ENCODE measurements around the gene POLR2I. TPM values are rescaled to one million over a fixed set of nuclear protein-coding genes. Genes with fewer than 3 reads are reported as not detected.

The POLR2I gene
- total and polyA plus RNA-seq, 2 donors (not counting 3 experiments of a cell fraction or from before 2014, with no cell fraction given) = 53.0 to 64.8 TPM

GRCh38 chr19:36140304-36141038, 25.8 kb upstream of the POLR2I start:
- no peaks in the 10 kb centered on the region for H3K27me3 ChIP-seq (ENCODE audit: control insufficient read depth in 2 of 2, insufficient read depth in 2 of 2, low read length in 2 of 2)
- TF ChIP-seq FOS (IDR thresholded peaks at IDR 0.05; ENCODE audit: borderline replicate concordance, insufficient read depth, low read length) (no peak), POLR2AphosphoS5 (IDR thresholded peaks at IDR 0.05; ENCODE audit: insufficient read depth, low read depth, low read length) (no peak), EZH2 (IDR thresholded peaks at IDR 0.05; ENCODE audit: borderline replicate concordance, low read depth, low read length, severe bottlenecking) (no peak), MYC (IDR thresholded peaks at IDR 0.05; ENCODE audit: low read depth, low read length) (no peak), CTCF (IDR thresholded peaks at IDR 0.05; ENCODE audit: extremely low read depth in 1 of 2, insufficient read depth in 1 of 2, low read depth in 1 of 2, low read length in 2 of 2) (no peak), GATA2 (IDR thresholded peaks at IDR 0.05; ENCODE audit: insufficient read depth, insufficient read length, low read depth, low read length) (no peak), POLR2A (IDR thresholded peaks at IDR 0.05; ENCODE audit: low read depth, low read length) (peak; percentile 1), MAX (IDR thresholded peaks at IDR 0.05; ENCODE audit: insufficient read depth, insufficient read length) (no peak), JUN (IDR thresholded peaks at IDR 0.05; ENCODE audit: borderline replicate concordance, insufficient read depth, insufficient read length, low read depth) (no peak)
- DNase-seq (ENCODE audit: low read depth, low spot score) (peak; percentile 50), FAIRE-seq (no peak)
- CTCF ChIA-PET = interaction anchor here (1.0 to 2.1 kb wide), 4 partner anchors 10 to 80 kb away, joined by 4 to 18 read pairs (median 6); no protein-coding TSS in a partner anchor
- H3K4me1 ChIP-seq (ENCODE audit: control insufficient read depth, extremely low read depth, insufficient read depth, low read length) = peaks cover 20% of the 10 kb centered on the region
- BruUV-seq (replicated peaks) = TSS peak; percentile 96
- dilution Hi-C loops (cut with MboI; ENCODE audit: extremely low pct_ligation_motif_present, low sequenced_read_pairs) (no loop called here), intact Hi-C loops (cut with micrococcal nuclease) (loop anchor here (1.0 kb wide), 3 partner anchors 11 to 25 kb away; partner anchors contain the start of gene TBCB)
- H2AFZ ChIP-seq (ENCODE audit: low read depth, low read length) = peak overlapping the region; percentile 30
- H3K4me3 ChIP-seq (replicated peaks in 1 of 3; ENCODE audit: insufficient read depth in 1 of 3, low read depth in 1 of 3, low read length in 3 of 3) = peak overlapping the region; percentile 89 to 97 (median 91)
- peak overlapping the region; percentile 91 for H3K27ac ChIP-seq (ENCODE audit: insufficient read depth, low read depth, low read length)
- no peaks in the 10 kb centered on the region for H3K9me3 ChIP-seq (replicated peaks; ENCODE audit: control insufficient read depth, insufficient read depth, low read length)
- peaks cover 12 to 18% of the 10 kb centered on the region in 2 experiments for H3K36me3 ChIP-seq (ENCODE audit: control insufficient read depth in 2 of 2, extremely low read depth in 1 of 2, insufficient read depth in 2 of 2, low read length in 2 of 2)
- POLR2A ChIA-PET = interaction anchor here (1.4 kb wide), 1 partner anchor 12 kb away, joined by 3 read pairs; no protein-coding TSS in a partner anchor
- H3K9me1 ChIP-seq (replicated peaks; ENCODE audit: control insufficient read depth, extremely low read depth, insufficient read depth, low read length) = no peaks in the 10 kb centered on the region
- peaks cover 21% of the 10 kb centered on the region for H3K79me2 ChIP-seq (ENCODE audit: control insufficient read depth, insufficient read depth, low read length)
- peak overlapping the region; percentile 99 for H3K9ac ChIP-seq (replicated peaks; ENCODE audit: extremely low read depth, insufficient read depth, low read length)
- peak overlapping the region; percentile 84 for H3K4me2 ChIP-seq (ENCODE audit: insufficient read depth, low read length)
- H4K20me1 ChIP-seq (replicated peaks; ENCODE audit: control insufficient read depth, extremely low read depth, insufficient read depth, low read length) = no peaks in the 10 kb centered on the region
